GM19193 (cell line): Measurements from ENCODE around the gene ACER3.

Source experiments
- POLR2A ChIP-seq: IDR thresholded peaks from 4 replicates; pipeline ENCODE4 v1.6.1; 2011; ENCODE audit not compliant: insufficient read depth, insufficient read length; ENCODE audit errors: extremely low read depth

ACER3 gene

DNA sequence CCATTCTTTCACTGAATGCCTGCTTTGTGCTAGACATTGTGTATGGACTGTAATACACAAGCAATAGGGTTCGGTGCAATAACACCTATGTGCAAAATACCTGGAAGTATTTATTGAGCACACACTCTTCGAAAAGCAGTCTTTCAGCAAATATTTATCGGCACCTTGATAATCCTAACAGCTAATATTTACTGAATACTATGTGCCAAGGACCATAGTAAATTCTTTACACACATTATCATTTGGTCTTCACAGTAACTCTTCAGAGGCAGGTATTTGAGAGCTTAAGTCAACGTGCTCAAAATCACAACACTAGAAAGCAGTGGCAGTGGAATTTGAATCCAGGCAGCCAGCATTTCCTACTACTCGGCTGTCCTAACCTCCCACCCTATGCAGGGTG is 175.7 kb downstream of the ACER3 start:
- no peak for TF ChIP-seq POLR2A

DNA sequence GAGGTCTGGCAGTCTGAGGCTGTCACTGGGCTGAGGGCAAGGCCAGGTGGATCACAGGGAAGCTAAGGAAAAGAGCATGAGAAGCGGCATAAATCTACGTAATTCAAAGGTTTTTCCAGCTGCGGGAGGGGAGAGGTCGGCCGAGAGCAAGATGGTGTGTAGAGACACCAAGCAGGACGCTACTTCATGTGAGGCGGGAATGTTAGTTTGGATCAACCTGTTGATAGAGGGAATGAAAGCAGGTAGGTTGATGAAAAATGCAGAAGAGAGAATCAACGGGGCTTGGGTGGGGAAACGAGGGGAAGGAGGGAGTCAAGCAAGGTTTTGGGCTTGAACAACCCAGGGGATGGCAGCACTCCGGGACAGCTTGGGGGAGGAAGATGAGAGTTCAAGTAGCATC is 176.3 kb downstream of the ACER3 start:
- no peak for TF ChIP-seq POLR2A

DNA sequence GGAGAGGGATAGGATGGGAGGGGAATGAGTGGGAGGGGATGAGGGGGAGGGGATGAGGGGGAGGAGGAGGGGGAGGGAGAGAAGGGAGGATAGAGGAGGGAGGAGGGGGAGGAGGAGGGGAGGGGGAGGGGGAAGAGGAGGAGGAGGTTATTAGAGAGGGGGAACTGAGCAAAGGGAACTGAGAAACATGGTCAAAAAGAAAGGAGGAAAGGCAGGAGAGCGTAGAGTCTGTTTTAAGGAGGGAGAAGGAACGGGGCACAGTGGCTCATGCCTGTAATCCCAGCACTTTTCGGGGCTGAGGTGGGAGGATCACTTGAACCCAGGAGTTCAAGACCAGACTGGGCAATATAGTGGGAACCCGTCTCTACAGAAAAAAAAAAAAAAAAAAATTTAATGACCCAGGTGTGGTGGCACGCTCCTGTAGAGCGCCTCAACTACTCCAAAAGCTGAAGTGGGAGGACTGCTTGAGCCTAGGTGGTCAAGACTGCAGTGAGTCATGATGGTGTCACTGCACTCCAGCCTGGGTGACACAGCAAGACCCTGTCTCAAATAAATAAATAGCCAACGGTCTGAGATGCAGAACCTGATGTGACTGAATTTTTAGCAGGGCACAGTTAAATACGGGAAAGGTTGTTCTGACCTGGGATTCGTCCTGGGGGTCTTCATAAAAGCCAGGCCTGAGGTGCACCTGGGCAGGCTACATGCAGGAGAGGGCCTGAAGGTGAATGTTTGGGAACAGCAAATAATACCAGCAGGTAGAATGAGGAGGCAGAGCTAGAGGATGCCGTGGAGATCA is 177.5 kb downstream of the ACER3 start:
- no peak for TF ChIP-seq POLR2A

DNA sequence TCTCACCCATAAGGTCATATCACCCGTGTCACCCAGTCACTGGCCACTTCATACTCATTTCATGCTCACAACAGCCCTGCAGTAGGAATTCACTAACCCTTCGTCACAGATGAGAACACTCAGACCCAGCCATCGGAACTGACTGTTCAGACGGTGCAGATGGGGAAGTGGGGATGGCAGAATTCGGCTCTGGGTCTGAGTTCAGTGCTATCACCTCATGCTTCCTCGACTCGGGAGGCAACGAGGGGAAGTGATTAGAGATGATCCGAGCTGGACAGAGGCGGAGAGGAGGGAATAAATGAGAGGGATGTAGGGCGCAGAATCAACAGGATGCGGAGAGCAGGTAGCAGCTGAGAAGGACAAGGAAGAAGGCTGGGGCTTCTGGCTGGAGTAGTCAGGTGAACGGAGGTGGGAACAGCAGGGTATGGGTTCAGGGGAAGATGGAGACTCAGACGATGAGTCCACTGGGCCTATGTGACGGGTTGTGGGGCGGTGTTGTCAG is 178.2 kb downstream of the ACER3 start:
- no peak for TF ChIP-seq POLR2A

DNA sequence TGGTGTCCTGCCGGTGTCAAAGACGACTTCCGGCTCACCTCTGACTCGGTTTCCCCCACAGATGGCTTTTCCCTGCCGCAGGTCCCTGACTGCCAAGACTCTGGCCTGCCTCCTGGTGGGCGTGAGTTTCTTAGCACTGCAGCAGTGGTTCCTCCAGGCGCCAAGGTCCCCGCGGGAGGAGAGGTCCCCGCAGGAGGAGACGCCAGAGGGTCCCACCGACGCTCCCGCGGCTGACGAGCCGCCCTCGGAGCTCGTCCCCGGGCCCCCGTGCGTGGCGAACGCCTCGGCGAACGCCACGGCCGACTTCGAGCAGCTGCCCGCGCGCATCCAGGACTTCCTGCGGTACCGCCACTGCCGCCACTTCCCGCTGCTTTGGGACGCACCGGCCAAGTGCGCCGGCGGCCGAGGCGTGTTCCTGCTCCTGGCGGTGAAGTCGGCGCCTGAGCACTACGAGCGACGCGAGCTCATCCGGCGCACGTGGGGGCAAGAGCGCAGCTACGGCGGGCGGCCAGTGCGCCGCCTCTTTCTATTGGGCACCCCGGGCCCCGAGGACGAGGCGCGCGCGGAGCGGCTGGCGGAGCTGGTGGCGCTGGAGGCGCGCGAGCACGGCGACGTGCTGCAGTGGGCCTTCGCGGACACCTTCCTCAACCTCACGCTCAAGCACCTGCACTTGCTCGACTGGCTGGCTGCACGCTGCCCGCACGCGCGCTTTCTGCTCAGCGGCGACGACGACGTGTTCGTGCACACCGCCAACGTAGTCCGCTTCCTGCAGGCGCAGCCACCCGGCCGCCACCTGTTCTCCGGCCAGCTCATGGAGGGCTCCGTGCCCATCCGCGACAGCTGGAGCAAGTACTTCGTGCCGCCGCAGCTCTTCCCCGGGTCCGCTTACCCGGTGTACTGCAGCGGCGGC is 179.0 kb downstream of the ACER3 start:
- TF ChIP-seq POLR2A = no peak

DNA sequence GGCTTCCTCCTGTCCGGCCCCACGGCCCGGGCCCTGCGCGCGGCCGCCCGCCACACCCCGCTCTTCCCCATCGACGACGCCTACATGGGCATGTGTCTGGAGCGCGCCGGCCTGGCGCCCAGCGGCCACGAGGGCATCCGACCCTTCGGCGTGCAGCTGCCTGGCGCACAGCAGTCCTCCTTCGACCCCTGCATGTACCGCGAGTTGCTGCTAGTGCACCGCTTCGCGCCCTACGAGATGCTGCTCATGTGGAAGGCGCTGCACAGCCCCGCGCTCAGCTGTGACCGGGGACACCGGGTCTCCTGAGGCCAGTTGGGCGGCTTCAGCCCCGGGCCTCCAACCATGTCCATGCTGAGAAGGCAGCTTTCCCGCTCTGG is 179.7 kb downstream of the ACER3 start:
- no peak for TF ChIP-seq POLR2A

DNA sequence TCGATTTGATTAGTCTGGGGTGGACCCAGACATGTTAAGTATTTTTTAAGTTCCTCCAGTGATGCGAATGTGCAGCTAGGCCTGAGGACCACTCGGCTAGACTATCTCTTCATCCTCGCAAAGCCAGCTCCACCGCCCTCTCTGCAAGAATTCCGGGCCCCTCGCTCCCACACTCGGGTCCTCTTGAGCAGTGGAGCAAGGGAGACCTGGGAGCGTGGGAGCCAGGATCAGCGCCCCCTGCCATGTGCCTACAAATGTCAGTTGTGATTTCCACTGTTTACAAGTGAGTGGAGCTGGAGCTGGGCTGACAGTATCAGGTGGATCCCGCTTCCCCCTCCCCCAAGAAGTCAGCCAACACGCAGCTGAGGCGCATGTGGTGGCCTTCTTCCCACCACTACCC is 180.2 kb downstream of the ACER3 start:
- TF ChIP-seq POLR2A = no peak

DNA sequence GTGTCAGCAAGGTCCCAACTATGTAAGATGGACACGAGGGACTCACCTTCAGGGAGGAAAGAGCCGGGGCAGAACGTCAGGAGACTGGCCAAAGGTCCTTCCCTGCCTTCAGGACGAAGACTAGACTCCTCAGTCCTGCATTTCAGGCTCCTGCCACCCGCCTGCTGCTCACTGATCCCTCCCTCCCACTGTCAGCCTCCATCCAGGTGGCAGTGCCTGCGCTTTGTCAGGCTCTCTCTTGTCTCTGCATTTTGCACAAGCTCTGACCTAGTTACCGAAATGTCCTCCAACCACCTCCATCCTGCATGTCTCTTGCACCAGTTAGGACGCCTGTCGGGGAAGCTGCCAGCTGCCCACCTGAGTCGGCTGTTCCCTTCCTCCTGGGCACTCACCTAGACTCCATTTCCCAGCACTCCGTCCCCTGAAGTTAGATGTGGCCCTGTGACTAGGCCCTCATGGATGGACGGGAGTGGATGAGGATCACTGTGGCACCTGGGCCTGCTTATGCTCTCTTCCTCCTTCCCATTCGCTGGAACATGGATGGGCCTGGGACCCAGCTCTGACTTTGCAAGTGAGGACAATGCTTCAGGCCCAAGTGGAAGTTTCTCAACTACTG is 181.5 kb downstream of the ACER3 start:
- TF ChIP-seq POLR2A = no peak

DNA sequence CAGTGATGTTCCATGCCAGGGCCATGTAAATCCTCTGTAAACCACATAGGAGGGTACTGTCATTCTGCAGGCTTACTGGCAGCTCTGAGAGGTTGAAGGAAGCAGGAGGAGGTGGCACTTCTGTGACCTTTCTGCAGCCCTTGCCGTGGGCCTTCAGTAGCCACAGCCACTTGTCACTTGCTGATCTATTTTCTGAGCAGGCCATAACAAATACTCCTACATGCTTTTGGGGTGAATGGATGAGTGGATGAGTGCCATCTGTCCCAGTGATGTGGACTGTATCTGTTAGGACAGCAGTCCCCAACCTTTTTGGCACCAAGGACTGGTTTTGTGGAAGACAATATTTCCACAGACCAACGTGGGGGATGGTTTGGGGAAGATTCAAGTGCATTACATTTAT is 183.6 kb downstream of the ACER3 start:
- no peak for TF ChIP-seq POLR2A

DNA sequence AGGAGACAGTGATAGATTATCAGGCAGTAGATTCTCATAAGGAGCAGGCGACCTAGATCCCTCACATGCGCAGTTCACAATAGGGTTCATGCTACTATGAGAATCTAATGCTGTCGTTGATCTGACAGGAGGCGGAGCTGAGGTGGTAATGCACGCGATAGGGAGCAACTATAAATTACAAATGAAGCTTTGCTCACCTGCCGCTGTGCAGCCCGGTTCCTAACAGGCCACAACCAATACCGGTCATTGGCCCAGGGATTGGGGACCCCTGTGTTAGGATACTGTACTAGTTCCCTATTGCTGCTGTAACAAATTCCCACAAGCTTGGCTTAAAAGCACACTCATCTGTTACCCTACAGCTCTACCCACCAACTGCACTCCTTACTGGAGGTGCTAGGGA is 184.2 kb downstream of the ACER3 start:
- TF ChIP-seq POLR2A = no peak

DNA sequence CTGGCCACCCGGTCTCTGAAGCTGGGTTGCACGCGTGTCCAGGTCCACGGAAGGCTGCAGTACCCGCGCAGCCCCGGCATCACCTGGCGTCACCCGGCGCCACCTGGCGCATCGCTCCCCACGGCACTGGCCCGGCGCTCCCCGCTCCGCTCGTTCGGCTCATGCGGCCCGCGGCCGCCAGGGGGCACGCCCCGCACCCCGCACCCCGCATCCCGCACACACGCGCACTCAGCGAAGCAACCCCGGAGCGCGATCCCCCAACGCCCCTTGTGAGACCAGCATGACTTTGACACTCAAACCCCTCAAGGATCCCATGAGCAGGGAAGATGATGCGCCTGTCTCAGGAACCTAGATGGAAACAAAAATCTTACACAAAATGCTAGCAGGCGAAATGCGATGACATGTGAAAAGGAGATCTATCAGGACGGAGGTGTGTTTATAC is 185.4 kb downstream of the ACER3 start:
- no peak for TF ChIP-seq POLR2A

DNA sequence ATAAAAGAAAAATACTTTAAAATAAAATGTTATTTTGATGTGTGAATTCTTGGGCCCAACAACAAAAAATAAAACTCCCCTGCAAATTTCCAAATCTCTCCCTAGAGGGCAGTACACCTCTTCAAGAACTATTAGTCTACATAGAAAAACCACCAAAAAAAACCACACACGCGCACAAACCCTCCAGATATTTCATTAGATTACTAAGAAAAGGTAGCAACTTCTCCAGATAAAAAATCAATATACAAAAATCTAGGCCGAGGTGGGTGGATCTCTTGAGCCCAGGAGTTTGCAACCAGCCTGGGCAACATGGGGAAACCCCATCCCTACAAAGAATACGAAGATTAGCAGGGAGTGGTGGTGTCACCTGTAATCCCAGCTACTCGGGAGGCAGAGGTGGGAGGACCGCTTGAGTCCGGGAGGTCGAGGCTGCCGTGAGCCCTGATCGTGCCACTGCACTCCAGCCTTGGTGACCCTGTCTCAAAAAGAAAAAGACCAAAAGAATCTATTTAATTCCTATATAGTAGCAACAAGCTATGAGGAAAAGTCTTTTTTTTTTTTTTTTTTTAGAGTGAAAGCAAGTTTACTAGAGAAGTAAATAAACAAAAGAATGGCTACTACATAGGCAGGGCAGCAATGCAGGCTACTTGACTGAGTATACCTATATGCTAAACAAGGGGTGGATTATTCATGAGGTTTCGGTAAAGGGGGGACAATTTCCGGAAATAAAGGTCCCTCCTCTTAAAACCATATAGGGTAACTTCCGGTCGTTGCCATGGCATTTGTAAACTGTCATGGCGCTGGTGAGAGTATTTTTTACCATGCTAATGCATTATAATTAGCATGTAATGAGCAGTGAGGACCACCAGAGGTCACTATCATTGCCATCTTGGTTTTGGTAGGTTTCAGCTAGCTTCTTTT is 186.5 kb downstream of the ACER3 start:
- TF ChIP-seq POLR2A = no peak

DNA sequence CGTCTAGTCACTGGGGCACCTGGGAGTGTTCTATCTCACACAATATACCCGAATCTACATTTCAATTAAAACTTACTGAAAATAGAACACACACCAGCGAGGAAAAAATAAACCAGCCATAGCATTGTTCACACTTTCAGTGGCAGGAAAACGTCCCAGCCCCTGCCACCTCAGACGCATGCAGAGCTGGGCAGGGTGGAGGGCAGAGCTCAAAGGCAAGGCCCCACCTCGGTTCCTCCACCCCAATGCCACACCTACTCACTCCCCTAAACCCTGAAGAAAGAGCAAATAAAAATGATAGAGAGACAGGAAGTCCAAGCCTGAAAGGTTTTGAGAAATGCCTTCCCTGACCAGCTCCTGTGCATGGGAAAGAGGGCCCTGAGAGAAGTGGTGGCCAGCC is 188.3 kb downstream of the ACER3 start:
- TF ChIP-seq POLR2A = no peak

DNA sequence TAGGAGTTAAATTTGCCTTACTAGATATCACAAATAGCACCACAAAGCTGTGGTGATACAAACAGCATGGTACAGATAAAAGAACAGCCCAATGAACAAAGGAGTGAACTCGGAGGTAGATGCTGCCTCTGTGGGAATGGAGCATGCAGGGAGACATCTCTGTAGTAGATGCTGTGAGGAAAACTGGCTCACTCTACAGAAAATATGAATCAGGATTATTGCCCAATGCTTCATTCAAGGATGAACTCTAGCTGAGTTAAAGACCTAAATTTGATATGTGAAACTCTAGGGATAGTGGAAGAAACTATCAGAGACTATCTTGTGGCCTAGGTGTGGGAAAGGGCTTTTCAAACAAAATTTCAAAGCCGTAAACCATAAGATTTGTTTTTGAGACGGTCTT is 190.8 kb downstream of the ACER3 start:
- TF ChIP-seq POLR2A = no peak
